ENCODE results near the gene RAP2A. TPM values are rescaled to one million over a fixed set of nuclear protein-coding genes. Genes with fewer than 3 reads are reported as not detected.

Gene RAP2A
- total RNA-seq, 1 donor, result 49.9 TPM

GRCh38 chr13:97502181-97502580, 68.2 kb downstream of the RAP2A start:
- DNase-seq (ENCODE audit: insufficient read length, low spot score, missing footprints), result no peak
- no peak for TF ChIP-seq CTCF (IDR thresholded peaks at IDR 0.05; ENCODE audit: extremely low read depth, low read depth, low read length)
- H3K9me3 ChIP-seq (ENCODE audit: low read depth, low read length), result no peaks in the 10 kb centered on the region

GRCh38 chr13:97502706-97503105, 68.7 kb downstream of the RAP2A start:
- no peaks in the 10 kb centered on the region for H3K79me2 ChIP-seq (ENCODE audit: insufficient read depth, low read length)
- no peak overlapping the region for H3K4me2 ChIP-seq (ENCODE audit: insufficient read depth, low read length)
- no peak overlapping the region for H3K4me3 ChIP-seq (ENCODE audit: insufficient read depth, low read length)
- H3K4me1 ChIP-seq (ENCODE audit: insufficient read depth, low read length), result no peaks in the 10 kb centered on the region
- no peaks in the 10 kb centered on the region for H3K9me3 ChIP-seq (ENCODE audit: low read depth, low read length)
- H4K20me1 ChIP-seq (ENCODE audit: insufficient read depth, low read length), result no peaks in the 10 kb centered on the region
- H3K36me3 ChIP-seq (ENCODE audit: insufficient read depth, low read length), result no peaks in the 10 kb centered on the region
- no peak for TF ChIP-seq CTCF (IDR thresholded peaks at IDR 0.05; ENCODE audit: extremely low read depth, low read depth, low read length)
- no peaks in the 10 kb centered on the region for H3K27me3 ChIP-seq (ENCODE audit: insufficient read depth, low read length)
- H3K27ac ChIP-seq (ENCODE audit: low read depth, low read length), result no peak overlapping the region
- DNase-seq (ENCODE audit: insufficient read length, low spot score, missing footprints), result no peak
- no peak overlapping the region for H2AFZ ChIP-seq (ENCODE audit: low read length)

More at GRCh38 chr13:97502181-97502580, 68.2 kb downstream of the RAP2A start:
- H2AFZ ChIP-seq (ENCODE audit: low read length), result no peak overlapping the region
- no peak overlapping the region for H3K27ac ChIP-seq (ENCODE audit: low read depth, low read length)
- H3K4me1 ChIP-seq (ENCODE audit: insufficient read depth, low read length), result no peaks in the 10 kb centered on the region
- no peaks in the 10 kb centered on the region for H4K20me1 ChIP-seq (ENCODE audit: insufficient read depth, low read length)
- no peak overlapping the region for H3K4me3 ChIP-seq (ENCODE audit: insufficient read depth, low read length)
- H3K79me2 ChIP-seq (ENCODE audit: insufficient read depth, low read length), result no peaks in the 10 kb centered on the region
- H3K27me3 ChIP-seq (ENCODE audit: insufficient read depth, low read length), result no peaks in the 10 kb centered on the region
- no peak overlapping the region for H3K4me2 ChIP-seq (ENCODE audit: insufficient read depth, low read length)
- H3K36me3 ChIP-seq (ENCODE audit: insufficient read depth, low read length), result no peaks in the 10 kb centered on the region

- DNase-seq (ENCODE audit: insufficient read length, low spot score, missing footprints), result no peak
- Histone ChIP-seq H3K79me2 (ENCODE audit: insufficient read depth, low read length) (no peaks in the 10 kb centered on the region), H3K4me2 (ENCODE audit: insufficient read depth, low read length) (no peak overlapping the region), H2AFZ (ENCODE audit: low read length) (no peak overlapping the region), H3K27me3 (ENCODE audit: insufficient read depth, low read length) (no peaks in the 10 kb centered on the region), H3K4me3 (ENCODE audit: insufficient read depth, low read length) (no peak overlapping the region), H3K4me1 (ENCODE audit: insufficient read depth, low read length) (no peaks in the 10 kb centered on the region), H3K9me3 (ENCODE audit: low read depth, low read length) (no peaks in the 10 kb centered on the region), H4K20me1 (ENCODE audit: insufficient read depth, low read length) (no peaks in the 10 kb centered on the region), H3K36me3 (ENCODE audit: insufficient read depth, low read length) (no peaks in the 10 kb centered on the region), H3K27ac (ENCODE audit: low read depth, low read length) (no peak overlapping the region)
- no peak for TF ChIP-seq CTCF (IDR thresholded peaks at IDR 0.05; ENCODE audit: extremely low read depth, low read depth, low read length)
Measured at GRCh38 chr13:97505017-97505416, 71.0 kb downstream of the RAP2A start.

- no peak overlapping the region for H3K4me2 ChIP-seq (ENCODE audit: insufficient read depth, low read length)
- no peaks in the 10 kb centered on the region for H4K20me1 ChIP-seq (ENCODE audit: insufficient read depth, low read length)
- H3K4me3 ChIP-seq (ENCODE audit: insufficient read depth, low read length), result no peak overlapping the region
- H3K36me3 ChIP-seq (ENCODE audit: insufficient read depth, low read length), result no peaks in the 10 kb centered on the region
- no peaks in the 10 kb centered on the region for H3K79me2 ChIP-seq (ENCODE audit: insufficient read depth, low read length)
- TF ChIP-seq CTCF (IDR thresholded peaks at IDR 0.05; ENCODE audit: extremely low read depth, low read depth, low read length), result no peak
- H3K9me3 ChIP-seq (ENCODE audit: low read depth, low read length), result no peaks in the 10 kb centered on the region
- no peak overlapping the region for H2AFZ ChIP-seq (ENCODE audit: low read length)
- DNase-seq (ENCODE audit: insufficient read length, low spot score, missing footprints), result no peak
- no peaks in the 10 kb centered on the region for H3K4me1 ChIP-seq (ENCODE audit: insufficient read depth, low read length)
- no peak overlapping the region for H3K27ac ChIP-seq (ENCODE audit: low read depth, low read length)
- no peaks in the 10 kb centered on the region for H3K27me3 ChIP-seq (ENCODE audit: insufficient read depth, low read length)
Measured at GRCh38 chr13:97506511-97506910, 72.5 kb downstream of the RAP2A start.

Data from osteoblast (primary cell).